OCI-LY1 (cell line): ENCODE data around the gene CDX2.

ENCODE experiments used
- CTCF ChIP-seq: fragments of 200-600 bp; sonication (generic), shearing (Covaris generic); IDR thresholded peaks from 2 replicates; pipeline ENCODE4 v1.5.1; 2017; ENCODE audit warnings: mild to moderate bottlenecking, antibody characterized with exemption, low read length, moderate library complexity, mixed read lengths
- EZH2 ChIP-seq: fragments of 200-600 bp; sonication (generic), shearing (Covaris generic); IDR thresholded peaks from 2 replicates; pipeline ENCODE4 v1.8.0; 2017; ENCODE audit warnings: borderline replicate concordance, mixed run types, mild to moderate bottlenecking, antibody characterized with exemption, low read length, moderate library complexity, mixed read lengths

DNA sequence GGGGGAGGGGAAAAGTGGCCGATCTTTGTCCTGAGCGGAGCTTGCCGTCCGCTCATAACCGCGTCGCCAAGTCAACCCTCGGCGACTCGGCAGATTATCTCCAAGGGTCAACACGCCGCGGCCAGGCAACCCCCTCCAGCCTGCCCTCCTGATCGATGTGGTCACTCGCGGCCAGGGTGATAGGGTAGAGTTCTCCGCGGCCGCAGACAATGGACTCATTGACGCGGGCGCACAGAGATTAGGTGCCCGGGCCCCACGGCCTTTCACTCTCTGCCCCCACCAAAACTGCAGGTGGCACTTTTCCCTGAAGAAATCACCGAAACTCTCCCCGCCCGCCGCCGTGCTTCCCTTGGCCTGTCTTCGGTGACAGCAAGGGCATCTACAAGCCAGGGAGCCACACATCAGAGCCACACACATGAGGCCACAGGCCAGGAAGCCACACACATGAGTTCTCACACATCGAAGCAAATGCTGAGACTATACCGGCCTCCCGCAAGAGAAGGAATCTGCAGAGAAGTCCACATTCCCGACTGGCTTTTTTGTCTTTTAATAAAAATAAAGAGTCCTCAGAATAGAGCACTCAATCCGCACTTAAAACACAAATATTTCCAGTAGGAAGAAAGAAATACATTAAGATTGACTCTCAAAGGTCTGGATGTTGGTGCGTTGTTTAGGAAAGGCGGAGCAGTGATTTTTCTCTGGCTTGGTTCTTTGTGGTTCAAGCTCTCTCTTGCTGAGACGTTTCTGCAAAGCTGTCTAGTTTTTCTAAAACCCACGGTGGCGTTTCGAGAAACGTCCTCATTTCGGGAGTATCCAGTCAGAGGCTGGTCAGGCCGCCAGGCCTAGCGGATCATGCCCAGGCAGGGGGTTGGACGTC is 50.8 kb downstream of the CDX2 start:
- TF ChIP-seq CTCF (no peak), EZH2 (no peak)
